HL-60 (cell line): ENCODE results near the gene C9orf50.

Experiments
- GABPA ChIP-seq: IDR thresholded peaks from 2 replicates; pipeline ENCODE4 v1.6.1; 2012; ENCODE audit warnings: low read depth
- POLR2AphosphoS5 ChIP-seq: IDR thresholded peaks from 2 replicates; pipeline ENCODE4 v1.6.1; 2012; ENCODE audit warnings: low read depth
- TF ChIP-seq, protein P1 (sequence below): IDR thresholded peaks from one replicate; pipeline ENCODE4 v1.5.1; 2011; ENCODE audit warnings: low read length, control low read depth, inconsistent platforms; ENCODE audit not compliant: insufficient read depth
- TF ChIP-seq, protein P2 (sequence below): IDR thresholded peaks from 2 replicates; pipeline ENCODE4 v1.6.1; 2012; ENCODE audit warnings: low read depth; ENCODE audit not compliant: insufficient replicate concordance

DNA sequence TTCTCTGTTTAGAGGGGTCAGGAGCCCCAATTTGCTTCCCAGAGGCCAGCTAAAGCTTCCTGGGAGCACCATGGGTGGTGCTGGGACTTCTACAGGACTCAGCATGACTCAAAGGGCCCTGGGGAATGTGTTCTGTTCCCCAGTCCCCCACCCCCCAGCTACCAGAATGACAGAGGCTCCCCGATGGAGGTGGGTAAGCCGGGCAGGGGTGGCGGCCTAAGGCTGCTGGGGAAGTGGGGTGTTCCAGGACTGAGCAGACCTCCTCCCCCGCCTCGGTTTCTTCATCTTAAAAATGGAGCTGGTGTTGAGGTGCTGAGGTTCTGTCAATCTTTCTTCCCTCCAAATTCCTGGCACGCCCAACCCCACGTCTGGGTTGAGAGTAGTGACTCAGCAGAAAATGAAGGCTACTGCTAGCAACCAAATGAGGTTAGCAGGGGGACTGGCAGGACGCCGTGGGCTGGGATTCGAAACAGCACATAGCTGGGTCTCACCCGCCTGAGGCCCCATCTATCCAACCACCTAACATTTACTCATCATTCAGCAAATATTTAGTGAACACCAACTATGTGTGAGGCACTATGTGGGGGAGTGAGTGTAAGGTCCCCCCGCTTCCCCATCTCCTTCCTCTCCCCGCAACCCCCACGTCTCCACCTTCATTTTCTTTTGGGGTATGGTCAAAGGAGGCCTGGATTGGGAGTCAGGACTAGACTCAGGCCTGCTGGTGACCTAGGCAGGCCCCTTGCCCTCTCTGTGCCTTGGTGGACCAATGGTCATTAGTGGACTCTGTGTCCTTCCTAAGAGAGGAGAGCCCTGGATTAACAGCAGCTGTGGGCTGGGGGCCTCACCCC, 50.2 kb downstream of the C9orf50 start:
- TF ChIP-seq, protein P1, sequence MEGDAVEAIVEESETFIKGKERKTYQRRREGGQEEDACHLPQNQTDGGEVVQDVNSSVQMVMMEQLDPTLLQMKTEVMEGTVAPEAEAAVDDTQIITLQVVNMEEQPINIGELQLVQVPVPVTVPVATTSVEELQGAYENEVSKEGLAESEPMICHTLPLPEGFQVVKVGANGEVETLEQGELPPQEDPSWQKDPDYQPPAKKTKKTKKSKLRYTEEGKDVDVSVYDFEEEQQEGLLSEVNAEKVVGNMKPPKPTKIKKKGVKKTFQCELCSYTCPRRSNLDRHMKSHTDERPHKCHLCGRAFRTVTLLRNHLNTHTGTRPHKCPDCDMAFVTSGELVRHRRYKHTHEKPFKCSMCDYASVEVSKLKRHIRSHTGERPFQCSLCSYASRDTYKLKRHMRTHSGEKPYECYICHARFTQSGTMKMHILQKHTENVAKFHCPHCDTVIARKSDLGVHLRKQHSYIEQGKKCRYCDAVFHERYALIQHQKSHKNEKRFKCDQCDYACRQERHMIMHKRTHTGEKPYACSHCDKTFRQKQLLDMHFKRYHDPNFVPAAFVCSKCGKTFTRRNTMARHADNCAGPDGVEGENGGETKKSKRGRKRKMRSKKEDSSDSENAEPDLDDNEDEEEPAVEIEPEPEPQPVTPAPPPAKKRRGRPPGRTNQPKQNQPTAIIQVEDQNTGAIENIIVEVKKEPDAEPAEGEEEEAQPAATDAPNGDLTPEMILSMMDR, result no peak
- TF ChIP-seq, protein P2, sequence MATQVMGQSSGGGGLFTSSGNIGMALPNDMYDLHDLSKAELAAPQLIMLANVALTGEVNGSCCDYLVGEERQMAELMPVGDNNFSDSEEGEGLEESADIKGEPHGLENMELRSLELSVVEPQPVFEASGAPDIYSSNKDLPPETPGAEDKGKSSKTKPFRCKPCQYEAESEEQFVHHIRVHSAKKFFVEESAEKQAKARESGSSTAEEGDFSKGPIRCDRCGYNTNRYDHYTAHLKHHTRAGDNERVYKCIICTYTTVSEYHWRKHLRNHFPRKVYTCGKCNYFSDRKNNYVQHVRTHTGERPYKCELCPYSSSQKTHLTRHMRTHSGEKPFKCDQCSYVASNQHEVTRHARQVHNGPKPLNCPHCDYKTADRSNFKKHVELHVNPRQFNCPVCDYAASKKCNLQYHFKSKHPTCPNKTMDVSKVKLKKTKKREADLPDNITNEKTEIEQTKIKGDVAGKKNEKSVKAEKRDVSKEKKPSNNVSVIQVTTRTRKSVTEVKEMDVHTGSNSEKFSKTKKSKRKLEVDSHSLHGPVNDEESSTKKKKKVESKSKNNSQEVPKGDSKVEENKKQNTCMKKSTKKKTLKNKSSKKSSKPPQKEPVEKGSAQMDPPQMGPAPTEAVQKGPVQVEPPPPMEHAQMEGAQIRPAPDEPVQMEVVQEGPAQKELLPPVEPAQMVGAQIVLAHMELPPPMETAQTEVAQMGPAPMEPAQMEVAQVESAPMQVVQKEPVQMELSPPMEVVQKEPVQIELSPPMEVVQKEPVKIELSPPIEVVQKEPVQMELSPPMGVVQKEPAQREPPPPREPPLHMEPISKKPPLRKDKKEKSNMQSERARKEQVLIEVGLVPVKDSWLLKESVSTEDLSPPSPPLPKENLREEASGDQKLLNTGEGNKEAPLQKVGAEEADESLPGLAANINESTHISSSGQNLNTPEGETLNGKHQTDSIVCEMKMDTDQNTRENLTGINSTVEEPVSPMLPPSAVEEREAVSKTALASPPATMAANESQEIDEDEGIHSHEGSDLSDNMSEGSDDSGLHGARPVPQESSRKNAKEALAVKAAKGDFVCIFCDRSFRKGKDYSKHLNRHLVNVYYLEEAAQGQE, result no peak
- TF ChIP-seq POLR2AphosphoS5 (no peak), GABPA (no peak)
